ENCODE measurements around the gene MPC1.

The MPC1 gene

DNA sequence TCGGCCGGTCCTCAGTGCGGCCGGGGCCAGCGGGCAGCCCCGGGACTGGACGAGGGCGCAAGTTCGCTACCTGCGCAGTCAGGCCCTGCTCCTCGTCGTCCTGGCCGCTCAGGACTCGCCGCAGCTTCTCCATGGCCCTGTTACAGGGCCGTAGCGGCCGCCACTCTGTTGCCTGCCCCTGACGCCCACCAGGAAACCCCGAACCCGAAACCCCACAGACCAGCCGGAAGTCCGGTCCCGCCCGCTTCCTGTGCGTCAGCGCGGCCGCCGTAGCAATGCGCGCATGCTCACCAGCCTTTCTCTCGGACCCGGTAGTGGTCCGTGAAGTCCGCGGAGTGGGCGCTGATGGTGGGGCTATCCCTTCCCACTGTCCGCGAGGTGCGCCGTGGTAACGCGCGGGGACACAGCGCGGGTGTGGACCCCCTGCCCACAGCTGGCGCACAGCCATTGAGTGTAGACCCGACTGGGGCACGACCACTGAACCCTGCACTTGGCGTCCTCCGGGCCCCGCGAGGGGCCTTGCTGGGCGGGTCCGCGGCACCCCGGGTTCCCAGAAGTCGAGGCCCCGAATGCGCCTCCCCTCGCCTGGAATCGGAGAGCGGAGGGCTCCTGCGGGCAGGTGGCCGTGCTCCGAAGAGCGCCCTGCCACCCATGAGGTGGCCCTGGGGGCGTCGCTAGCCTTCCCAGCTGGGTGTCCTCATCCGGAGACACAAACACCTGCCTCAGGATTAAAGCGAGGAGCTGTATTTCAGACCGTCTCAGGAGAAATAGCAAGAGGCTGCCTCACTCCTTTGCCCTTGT lies 40.2 kb downstream of the MPC1 start, which contains the start of gene SFT2D1:
Gene SFT2D1 (minus strand): TSS at position 197 of the 801 bp plus-strand sequence. CDS start 64 bp downstream, at position 133.
- DNase-seq, result peak; percentile 94

GRCh38 chr6:166341977-166342348 lies 40.8 kb downstream of the MPC1 start:
- DNase-seq, result peak; percentile 70

DNA sequence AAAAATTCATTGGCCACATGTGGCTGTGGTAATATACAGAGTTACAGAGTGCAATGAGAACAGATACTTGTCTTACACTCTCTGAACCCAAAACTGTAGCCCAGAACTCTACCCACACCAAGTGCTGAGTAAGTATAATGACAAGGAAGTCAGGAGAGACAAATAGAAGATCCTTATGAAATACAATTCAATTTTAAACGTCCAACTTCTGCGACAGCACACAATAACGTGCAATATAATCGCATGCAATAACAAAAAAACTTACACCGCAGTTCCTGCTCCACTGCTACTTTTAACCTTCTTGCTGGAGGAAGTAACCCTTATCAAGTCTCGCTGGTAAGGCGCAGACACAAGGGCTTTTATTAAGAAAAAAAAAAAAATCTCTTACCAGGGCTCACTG lies 41.3 kb downstream of the MPC1 start:
- no peak for DNase-seq

DNA sequence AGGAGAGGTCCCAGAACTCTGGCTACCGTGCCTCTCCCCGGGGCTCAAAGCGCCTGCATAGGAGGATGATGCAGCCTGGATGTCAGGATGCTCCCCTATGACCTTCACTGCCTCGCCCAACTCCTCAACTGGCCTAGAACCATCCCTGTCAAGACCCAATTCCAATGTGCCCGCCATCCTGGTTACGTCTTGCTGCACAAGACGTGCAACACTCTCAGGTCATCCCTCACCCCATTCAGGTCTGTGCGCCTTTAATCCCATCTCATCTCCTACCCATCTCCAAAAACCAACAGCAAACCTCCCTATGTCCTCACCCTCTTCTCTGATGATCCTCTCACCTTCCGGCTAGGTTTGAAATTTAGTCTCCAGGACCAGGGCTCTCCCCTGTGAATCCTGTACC lies 43.9 kb downstream of the MPC1 start:
- no peak for DNase-seq

DNA sequence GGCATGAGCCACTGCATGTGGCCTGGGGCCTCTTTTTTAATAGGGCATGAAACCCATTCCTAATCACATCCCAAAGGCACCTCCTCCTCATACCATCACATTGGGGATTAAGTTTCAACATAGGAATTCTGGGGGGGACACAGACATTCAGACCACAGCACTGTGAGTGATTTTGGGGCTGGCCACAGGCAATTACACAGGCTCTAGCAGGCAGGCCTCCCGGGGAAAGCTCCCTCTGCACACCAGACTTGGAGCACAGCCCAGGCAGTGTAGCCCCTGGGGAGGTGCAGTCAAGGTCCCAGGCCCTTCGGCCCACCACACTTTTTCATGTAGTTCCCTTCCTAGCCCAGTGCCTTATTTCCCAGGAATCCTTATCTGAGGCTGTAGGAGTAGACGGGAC lies 45.9 kb downstream of the MPC1 start:
- no peak for DNase-seq

- DNase-seq, result no peak
These were observed 47.1 kb downstream of the MPC1 start for GRCh38 chr6:166335378-166336302.

DNA sequence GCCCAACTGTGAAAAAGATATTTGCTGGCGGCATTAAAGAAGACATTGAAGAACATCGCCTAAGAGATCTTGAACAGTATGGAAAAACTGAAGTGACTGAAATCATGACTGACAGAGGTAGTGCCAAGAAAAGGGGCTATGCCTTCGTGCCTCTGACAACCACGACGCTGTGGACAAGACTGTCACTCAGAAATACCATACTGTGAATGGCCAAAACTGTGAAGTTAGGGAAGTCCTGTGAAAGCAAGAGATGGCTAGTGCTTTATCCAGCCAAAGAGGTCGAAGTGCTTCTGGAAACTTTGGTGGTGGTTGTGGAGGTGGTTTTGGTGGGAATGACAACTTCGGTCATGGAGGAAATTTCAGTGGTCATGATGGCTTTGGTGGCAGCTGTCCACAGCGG lies 47.9 kb downstream of the MPC1 start:
- no peak for DNase-seq

DNA sequence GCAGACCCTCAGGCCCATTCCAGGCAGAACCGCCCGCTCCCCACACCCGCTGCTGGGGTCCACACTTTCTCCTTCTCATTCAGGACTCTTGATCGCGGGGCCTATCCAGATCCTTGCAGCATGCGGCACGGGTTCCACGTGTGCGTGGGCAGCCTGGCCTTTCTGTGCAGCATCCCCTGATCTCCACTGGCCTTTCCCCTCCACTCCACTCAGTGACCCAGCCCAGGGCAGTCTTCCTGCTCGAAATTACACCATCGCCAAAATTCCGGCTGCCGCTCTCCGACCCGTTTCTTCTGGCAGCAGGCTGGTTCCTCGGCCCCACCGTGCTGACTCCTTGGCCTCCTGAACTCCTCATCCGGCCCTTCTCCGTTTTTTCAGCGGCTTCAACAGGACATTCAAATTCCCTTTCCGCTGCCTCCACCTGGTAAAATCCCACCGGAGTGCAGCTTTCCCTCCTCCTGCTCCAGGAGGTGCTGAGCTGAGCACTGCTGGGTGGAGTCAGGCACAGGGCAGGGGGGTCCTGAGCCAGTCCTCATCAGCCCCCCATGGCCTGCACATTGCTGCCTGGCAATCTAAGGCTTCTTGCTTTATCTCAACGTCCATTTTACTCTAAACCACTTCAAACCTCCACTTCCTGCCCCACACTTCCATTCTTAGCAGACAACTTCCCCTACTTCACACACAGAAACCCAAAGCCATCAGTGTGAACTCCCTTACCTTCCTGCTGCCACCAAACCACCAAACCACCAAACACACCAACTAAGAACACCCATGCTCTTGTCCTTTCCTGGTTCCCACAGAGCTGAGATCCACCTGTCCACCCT lies 49.4 kb downstream of the MPC1 start:
- DNase-seq, result no peak

DNA sequence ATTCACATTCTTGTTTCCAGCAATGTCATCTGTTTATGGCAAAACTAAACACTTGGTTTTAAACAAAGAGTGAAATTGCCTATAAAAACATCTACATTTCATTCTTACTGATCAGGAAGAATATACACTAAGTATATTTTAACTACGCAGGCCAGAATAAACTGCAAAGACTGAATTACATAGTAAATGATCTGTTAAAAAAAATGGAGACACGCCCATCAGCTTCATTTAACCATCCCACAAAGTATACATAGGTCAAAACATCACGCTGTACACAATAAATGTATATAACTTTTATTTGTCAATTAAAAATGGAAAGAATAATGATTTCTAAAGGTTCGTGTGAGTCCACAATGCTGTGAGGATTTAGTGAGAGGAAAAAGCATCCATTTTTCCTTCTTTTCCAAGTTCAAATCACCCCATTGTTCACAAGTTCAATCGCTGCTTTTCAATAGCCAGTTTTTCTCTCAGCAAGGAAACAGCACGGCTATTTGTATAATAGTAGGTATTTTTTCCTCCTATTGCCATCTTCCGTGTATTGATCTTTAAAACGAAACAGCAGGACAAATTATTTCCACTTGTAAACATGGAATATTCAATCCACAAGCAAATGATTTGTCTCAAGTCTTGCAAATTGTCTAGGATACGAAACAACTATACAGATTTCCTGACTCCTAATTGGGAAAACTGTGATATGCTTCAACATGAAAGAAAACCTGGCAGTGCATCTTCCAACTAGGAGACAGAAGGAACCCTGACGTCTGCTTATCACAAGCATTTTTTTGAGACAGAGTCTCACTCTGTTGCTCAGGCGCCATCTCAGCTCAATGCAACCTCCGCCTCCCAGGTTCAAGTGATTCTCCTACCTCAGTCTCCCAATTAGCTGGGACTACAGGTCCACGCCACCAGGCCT lies 51.0 kb downstream of the MPC1 start:
- no peak for DNase-seq

DNA sequence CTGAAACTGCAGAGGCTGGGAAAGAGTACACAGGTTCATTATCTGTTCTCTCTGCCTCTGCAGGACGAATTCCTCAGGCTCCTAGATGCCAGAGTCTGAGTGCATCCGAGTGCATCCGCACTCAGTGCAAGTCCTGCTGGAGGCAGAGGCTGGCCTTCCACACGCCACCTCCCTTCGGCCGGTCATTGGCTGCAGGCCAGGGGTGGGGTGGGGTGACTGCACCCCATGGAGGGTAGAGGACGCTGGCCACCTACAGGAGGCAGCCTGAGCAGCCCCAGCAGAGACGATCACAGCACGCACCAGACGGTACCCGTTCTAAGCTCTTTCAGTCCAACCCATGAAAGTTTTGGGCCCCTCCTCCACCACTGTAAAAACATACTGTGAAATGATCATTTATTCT lies 52.1 kb downstream of the MPC1 start:
- no peak for DNase-seq

GRCh38 chr6:166325383-166326042 lies 57.2 kb downstream of the MPC1 start:
- DNase-seq, result no peak

- DNase-seq, result no peak
These were observed 59.3 kb downstream of the MPC1 start for GRCh38 chr6:166323395-166323794.

GRCh38 chr6:166318649-166319600 lies 63.8 kb downstream of the MPC1 start:
- peak; percentile 44 for DNase-seq

DNA sequence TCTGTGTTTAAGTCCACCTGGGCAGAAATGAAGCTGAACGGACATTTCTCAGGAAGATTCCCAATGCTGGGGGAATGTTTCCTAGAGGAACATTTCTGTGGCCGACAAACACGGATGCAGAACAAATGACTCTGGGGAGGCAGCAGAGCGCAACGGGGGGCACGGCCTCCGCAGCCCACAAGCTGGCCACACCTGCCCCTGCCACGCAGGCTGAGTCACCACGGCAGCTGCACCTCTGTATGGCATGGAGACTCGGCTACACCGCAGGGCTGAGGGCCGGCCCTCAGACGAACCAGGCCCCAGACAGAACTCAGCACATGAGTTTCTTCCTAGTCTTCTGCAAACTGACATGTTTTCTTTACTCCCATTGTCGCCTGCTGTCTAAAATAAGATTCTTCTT lies 64.5 kb downstream of the MPC1 start:
- peak; percentile 40 for DNase-seq

- peak; percentile 43 for DNase-seq
These were observed 65.2 kb downstream of the MPC1 start for GRCh38 chr6:166317261-166318212.

GRCh38 chr6:166315436-166315835 lies 67.3 kb downstream of the MPC1 start:
- DNase-seq, result peak; percentile 21
